ENCODE measurements around the gene MLXIPL. TPM values are rescaled to one million over a fixed set of nuclear protein-coding genes. Genes with fewer than 3 reads are reported as not detected.
"Not testable (repeated sequence)": the region's sequence is repeated elsewhere in the genome, so short reads cannot be mapped to it uniquely, and the experiment has no call there.

MLXIPL gene
- total RNA-seq, 2 donors from 2014 or later = not detected

DNA sequence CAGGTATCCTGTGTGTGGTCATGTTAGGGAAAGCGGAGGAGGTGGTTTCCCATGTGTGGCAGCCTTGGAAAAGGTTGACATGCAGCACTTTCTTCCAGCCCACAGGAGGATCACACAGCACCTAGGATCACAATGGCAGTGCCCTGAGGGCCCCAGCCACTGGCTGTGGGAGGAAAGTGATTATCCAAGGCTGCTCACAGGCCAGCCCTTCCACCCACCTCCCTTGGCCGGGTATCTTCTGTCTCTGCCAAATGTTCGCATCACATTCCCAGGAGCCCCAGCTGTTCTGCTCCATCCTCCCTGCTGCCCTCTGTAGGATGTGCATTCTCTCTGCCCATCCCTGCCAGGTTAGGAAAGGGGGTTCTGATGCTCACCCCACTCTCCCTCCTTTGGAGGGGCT lies 2.5 kb upstream of the MLXIPL start:
- ATAC-seq (replicated peaks) = no peak
- Mint-ChIP-seq H3K4me3 (no peak overlapping the region), H3K9me3 (no peaks in the 10 kb centered on the region), H3K27me3 (peaks cover 40% of the 10 kb centered on the region), H3K36me3 (ENCODE audit: low read depth) (no peaks in the 10 kb centered on the region), H3K27ac (no peak overlapping the region), H3K4me1 (no peaks in the 10 kb centered on the region)

DNA sequence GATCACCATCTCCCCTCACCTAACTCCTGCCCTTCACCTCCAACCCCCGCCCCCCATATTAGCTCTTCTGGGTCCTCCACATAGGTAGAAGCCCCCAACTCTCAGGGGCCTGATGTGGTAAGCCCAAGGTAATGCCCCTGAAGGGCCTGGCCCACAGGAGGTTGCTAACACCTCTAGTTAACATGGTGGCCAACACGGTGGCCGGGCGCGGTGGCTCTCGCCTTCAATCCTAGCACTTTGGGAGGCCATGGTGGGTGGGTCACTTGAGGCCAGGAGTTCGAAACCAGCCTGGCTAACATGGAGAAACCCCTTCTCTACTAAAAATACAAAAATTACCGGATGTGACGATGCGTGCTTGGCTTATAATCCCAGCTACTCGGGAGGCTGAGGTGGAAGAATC lies 954 bp upstream of the MLXIPL start:
- no peak for ATAC-seq (replicated peaks)
- H3K4me3 Mint-ChIP-seq = no peak overlapping the region
- H3K9me3 Mint-ChIP-seq = no peaks in the 10 kb centered on the region
- H3K36me3 Mint-ChIP-seq (ENCODE audit: low read depth) = no peaks in the 10 kb centered on the region
- no peaks in the 10 kb centered on the region for H3K4me1 Mint-ChIP-seq
- peaks cover 39% of the 10 kb centered on the region for H3K27me3 Mint-ChIP-seq
- H3K27ac Mint-ChIP-seq = no peak overlapping the region

DNA sequence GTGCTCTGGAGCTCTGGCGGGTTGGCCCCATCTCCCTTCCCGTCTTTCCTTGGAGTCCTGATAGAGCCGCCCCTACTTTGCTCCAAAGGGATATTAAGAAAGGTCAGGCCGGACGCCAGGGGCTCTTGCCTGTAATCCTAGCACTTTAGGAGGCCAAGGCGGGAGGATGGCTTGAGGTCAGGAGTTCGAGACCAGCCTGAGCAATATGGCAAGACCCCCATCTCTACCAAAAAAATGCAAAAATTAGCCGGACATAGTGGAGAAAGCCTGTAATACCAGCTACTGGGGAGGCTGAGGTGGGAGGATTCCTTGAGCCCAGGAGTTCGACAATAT lies 313 bp upstream of the MLXIPL start:
- no peak for ATAC-seq (replicated peaks)
- H3K27me3 Mint-ChIP-seq = peaks cover 39% of the 10 kb centered on the region
- no peak overlapping the region for H3K27ac Mint-ChIP-seq
- no peaks in the 10 kb centered on the region for H3K9me3 Mint-ChIP-seq
- no peaks in the 10 kb centered on the region for H3K4me1 Mint-ChIP-seq
- H3K4me3 Mint-ChIP-seq = no peak overlapping the region
- no peaks in the 10 kb centered on the region for H3K36me3 Mint-ChIP-seq (ENCODE audit: low read depth)

GRCh38 chr7:73622909-73623797 lies 1.2 kb downstream of the MLXIPL start:
- no peak for ATAC-seq (replicated peaks)
- H3K27me3 Mint-ChIP-seq = peaks cover 34% of the 10 kb centered on the region
- no peaks in the 10 kb centered on the region for H3K4me1 Mint-ChIP-seq
- H3K36me3 Mint-ChIP-seq (ENCODE audit: low read depth) = no peaks in the 10 kb centered on the region
- H3K4me3 Mint-ChIP-seq = peak overlapping the region; percentile 39
- no peak overlapping the region for H3K27ac Mint-ChIP-seq
- no peaks in the 10 kb centered on the region for H3K9me3 Mint-ChIP-seq

DNA sequence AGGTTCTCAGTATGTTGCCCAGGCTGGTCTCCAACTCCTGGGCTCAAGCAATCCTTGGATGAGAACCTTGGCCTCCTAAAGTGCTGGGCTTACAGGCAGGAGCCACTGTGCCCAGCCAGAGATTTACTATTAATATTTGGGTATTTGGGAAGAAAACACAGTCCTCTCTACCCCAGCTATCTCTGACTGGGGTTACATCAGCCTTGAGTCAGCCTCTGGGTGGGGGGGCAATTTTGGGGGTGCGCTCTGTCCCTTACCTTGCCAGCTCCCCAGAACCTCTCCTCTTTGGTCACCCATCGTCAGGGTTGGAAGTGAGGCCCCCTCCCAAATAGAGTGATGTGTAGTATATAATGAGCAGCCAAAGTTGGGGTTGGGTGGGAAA lies 1.8 kb downstream of the MLXIPL start:
- Mint-ChIP-seq H3K4me1 (no peaks in the 10 kb centered on the region), H3K4me3 (peak overlapping the region; percentile 39), H3K9me3 (no peaks in the 10 kb centered on the region), H3K36me3 (ENCODE audit: low read depth) (no peaks in the 10 kb centered on the region), H3K27me3 (peaks cover 28% of the 10 kb centered on the region), H3K27ac (no peak overlapping the region)
- ATAC-seq (replicated peaks) = no peak

GRCh38 chr7:73621168-73622063 lies 2.9 kb downstream of the MLXIPL start:
- Mint-ChIP-seq H3K9me3 (no peaks in the 10 kb centered on the region), H3K4me1 (no peaks in the 10 kb centered on the region), H3K27ac (no peak overlapping the region), H3K27me3 (peaks cover 26% of the 10 kb centered on the region), H3K4me3 (no peak overlapping the region), H3K36me3 (ENCODE audit: low read depth) (no peaks in the 10 kb centered on the region)
- no peak for ATAC-seq (replicated peaks)

GRCh38 chr7:73619394-73619793 lies 4.9 kb downstream of the MLXIPL start:
- peaks cover 21% of the 10 kb centered on the region for H3K27me3 Mint-ChIP-seq
- not testable (repeated sequence) for H3K4me1 Mint-ChIP-seq; H3K4me3 Mint-ChIP-seq; H3K9me3 Mint-ChIP-seq; H3K36me3 Mint-ChIP-seq (ENCODE audit: low read depth); H3K27ac Mint-ChIP-seq; ATAC-seq (replicated peaks)

DNA sequence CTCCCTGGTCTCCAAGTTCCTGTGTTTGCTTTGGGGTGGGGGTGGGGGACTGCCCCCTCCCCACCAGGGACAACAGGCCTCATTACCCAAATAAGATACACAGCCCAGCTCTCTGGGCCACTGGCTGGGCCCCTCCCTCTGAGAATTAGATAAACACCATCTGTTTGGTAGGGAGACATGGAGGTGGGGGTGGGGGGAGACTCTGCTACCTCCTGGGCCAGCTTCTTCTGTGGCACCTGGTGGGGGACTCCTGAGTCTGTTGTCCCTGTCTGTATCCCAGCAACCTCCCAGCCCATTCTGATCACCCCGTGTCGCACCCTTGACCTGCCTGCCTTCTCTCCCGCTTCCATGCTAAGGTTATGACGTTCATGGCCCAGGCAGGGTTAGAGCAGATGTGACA lies 5.8 kb downstream of the MLXIPL start:
- Mint-ChIP-seq H3K9me3 (no peaks in the 10 kb centered on the region), H3K27ac (no peak overlapping the region), H3K36me3 (ENCODE audit: low read depth) (no peaks in the 10 kb centered on the region), H3K4me3 (no peak overlapping the region), H3K4me1 (no peaks in the 10 kb centered on the region), H3K27me3 (peaks cover 21% of the 10 kb centered on the region)
- no peak for ATAC-seq (replicated peaks)

DNA sequence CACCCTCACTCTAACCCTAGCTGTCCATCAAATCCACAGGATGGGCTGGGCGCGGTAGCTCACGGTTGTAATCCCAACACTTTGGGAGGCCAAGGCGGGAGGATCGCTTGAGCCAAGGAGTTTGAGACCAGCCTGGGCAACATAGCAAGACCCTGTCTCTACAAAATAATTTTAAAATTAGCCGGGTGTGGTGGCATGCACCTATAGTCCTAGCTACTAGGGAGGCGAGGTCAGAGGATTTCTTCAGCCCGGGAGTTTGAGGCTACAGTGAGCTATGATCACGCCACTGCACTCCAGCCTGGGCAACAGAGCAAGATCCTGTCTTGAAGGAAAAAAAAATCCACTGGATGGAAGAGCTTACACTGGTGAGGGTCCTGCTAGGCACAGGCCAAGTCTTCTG lies 6.8 kb downstream of the MLXIPL start:
- not testable (repeated sequence) for H3K4me1 Mint-ChIP-seq; ATAC-seq (replicated peaks); H3K27ac Mint-ChIP-seq; H3K9me3 Mint-ChIP-seq; H3K4me3 Mint-ChIP-seq; H3K36me3 Mint-ChIP-seq (ENCODE audit: low read depth)
- H3K27me3 Mint-ChIP-seq = peaks cover 17% of the 10 kb centered on the region

DNA sequence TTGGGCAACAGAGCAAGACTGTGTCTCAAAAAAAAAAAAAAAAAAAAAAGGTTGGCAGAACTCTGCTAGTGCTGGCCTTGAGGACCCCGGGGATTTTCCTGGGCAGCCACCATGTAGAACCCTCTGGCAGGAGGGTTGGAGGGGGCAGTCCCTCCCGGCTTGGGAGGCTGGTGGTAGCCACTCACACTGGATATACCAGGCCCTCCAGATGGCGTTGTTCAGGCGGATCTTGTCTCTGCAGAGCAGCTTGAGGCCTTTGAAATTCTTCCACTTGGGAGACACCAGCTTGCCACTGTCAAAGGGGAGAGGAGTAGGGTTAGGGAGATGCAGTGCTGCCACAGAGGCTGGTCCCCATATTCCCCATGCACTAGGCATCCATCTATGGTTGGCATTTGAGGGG lies 8.4 kb downstream of the MLXIPL start:
- Mint-ChIP-seq H3K36me3 (ENCODE audit: low read depth) (no peaks in the 10 kb centered on the region), H3K27me3 (peaks cover 16% of the 10 kb centered on the region), H3K4me1 (no peaks in the 10 kb centered on the region), H3K4me3 (no peak overlapping the region), H3K27ac (no peak overlapping the region), H3K9me3 (no peaks in the 10 kb centered on the region)
- no peak for ATAC-seq (replicated peaks)

GRCh38 chr7:73614937-73615336 lies 9.4 kb downstream of the MLXIPL start:
- ATAC-seq (replicated peaks); H3K9me3 Mint-ChIP-seq; H3K4me3 Mint-ChIP-seq; H3K4me1 Mint-ChIP-seq; H3K27ac Mint-ChIP-seq; H3K36me3 Mint-ChIP-seq (ENCODE audit: low read depth): not testable (repeated sequence)
- peaks cover 25% of the 10 kb centered on the region for H3K27me3 Mint-ChIP-seq

- Mint-ChIP-seq H3K9me3 (no peaks in the 10 kb centered on the region), H3K4me3 (no peak overlapping the region), H3K4me1 (no peaks in the 10 kb centered on the region), H3K27ac (no peak overlapping the region), H3K36me3 (ENCODE audit: low read depth) (no peaks in the 10 kb centered on the region), H3K27me3 (peaks cover 27% of the 10 kb centered on the region)
- ATAC-seq (replicated peaks) = no peak
Measured at GRCh38 chr7:73613954-73614735, 10.2 kb downstream of the MLXIPL start.

DNA sequence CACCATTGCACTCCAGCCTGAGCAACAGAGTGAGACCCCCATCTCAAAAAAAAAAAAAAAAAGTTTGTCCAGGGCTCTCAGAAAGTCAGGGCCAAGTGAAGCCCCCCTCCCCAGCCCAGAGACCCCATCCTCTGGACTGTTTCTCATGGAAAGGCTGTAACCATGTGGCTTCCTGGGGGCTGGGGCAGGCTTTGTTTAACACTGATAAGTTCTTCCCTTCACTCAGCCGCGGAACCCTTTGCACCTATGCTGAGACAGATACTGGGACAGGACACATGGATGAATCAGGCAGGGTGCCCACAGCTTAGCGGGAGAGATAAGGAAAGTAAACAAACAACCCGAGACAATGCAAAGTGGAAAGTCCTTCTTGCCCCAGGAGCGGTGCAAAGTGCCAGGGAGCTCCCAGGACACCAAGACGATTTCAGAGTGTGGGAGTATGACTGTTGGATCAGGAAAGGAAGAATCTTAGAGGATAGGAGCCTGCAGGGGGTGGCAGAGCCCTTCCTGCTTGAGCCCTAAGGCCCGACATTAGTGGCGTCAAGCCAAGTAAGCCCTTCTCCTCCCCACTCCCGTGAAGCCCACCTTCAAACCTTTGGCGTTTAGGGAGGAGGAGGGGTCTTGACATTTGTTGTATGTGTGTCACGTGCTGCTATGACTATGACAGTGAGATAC lies 11.6 kb downstream of the MLXIPL start:
- no peaks in the 10 kb centered on the region for H3K4me1 Mint-ChIP-seq
- H3K36me3 Mint-ChIP-seq (ENCODE audit: low read depth) = no peaks in the 10 kb centered on the region
- no peaks in the 10 kb centered on the region for H3K9me3 Mint-ChIP-seq
- H3K4me3 Mint-ChIP-seq = no peak overlapping the region
- no peak for ATAC-seq (replicated peaks)
- peaks cover 23% of the 10 kb centered on the region for H3K27me3 Mint-ChIP-seq
- H3K27ac Mint-ChIP-seq = no peak overlapping the region

DNA sequence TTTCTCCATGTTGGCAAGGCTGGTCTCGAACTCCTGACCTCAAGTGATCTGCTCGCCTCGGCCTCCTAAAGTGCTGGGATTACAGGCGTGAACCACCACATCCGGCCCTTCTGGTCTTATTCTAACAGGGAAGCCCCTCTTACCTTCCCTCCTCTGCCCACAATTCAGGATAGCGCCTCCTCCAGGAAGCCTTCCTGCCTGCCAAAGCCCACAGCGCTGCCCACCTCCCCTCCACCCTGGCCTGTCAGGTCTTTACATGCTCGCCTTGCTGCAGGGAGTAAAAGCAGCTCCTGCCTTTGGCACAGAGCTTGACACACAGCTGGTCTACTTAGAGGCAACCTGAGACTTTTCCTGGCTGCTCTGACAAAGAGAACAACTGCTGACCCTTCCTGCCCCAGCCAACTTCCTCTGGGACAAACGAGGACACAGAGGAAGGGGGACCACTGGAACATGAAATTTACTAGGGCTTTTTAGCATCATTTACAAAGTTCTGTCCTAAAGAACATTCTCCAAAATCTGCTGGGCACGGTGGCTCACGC lies 13.2 kb downstream of the MLXIPL start:
- Mint-ChIP-seq H3K4me1 (no peaks in the 10 kb centered on the region), H3K9me3 (no peaks in the 10 kb centered on the region), H3K4me3 (no peak overlapping the region), H3K36me3 (ENCODE audit: low read depth) (no peaks in the 10 kb centered on the region), H3K27ac (no peak overlapping the region), H3K27me3 (peaks cover 27% of the 10 kb centered on the region)
- ATAC-seq (replicated peaks) = no peak

All from activated T-helper 17 cell treated with anti-CD3 and anti-CD28 coated beads, Interleukin-2, amount 50 U/mL, for 72 hours (primary cell).